ENCODE measurements around the gene KLHDC9. TPM values are rescaled to one million over a fixed set of nuclear protein-coding genes. Genes with fewer than 3 reads are reported as not detected.

KLHDC9 gene
- total and polyA plus RNA-seq, 2 of the 13 experiments (the other 11 are each of a cell fraction or from before 2014, with no cell fraction given), result 2.9 TPM

DNA sequence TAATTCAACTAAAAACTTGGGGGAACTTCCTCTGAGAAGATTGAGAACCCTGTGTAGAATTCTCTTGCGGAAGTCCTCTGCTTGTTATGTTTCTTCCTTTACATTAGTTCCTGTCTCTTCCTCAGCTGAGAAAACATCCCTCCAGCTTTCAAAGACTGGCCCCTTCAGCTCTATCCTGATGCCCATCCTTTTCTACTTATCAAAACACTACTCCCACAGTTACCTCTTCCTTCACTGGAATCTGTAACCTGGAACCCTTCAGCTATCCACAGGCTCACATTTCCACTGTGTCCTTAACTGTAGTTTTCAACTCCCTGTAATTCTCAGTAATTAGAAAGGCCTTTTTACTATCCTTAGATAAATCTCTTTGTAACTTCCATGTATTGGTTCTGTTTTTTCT, 40.3 kb downstream of the KLHDC9 start (continued):
- TF ChIP-seq, protein P1, sequence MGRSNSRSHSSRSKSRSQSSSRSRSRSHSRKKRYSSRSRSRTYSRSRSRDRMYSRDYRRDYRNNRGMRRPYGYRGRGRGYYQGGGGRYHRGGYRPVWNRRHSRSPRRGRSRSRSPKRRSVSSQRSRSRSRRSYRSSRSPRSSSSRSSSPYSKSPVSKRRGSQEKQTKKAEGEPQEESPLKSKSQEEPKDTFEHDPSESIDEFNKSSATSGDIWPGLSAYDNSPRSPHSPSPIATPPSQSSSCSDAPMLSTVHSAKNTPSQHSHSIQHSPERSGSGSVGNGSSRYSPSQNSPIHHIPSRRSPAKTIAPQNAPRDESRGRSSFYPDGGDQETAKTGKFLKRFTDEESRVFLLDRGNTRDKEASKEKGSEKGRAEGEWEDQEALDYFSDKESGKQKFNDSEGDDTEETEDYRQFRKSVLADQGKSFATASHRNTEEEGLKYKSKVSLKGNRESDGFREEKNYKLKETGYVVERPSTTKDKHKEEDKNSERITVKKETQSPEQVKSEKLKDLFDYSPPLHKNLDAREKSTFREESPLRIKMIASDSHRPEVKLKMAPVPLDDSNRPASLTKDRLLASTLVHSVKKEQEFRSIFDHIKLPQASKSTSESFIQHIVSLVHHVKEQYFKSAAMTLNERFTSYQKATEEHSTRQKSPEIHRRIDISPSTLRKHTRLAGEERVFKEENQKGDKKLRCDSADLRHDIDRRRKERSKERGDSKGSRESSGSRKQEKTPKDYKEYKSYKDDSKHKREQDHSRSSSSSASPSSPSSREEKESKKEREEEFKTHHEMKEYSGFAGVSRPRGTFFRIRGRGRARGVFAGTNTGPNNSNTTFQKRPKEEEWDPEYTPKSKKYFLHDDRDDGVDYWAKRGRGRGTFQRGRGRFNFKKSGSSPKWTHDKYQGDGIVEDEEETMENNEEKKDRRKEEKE (IDR thresholded peaks at IDR 0.05), result no peak
- TF ChIP-seq ZNF614 (CRISPR knock-in tag; IDR thresholded peaks at IDR 0.05; ENCODE audit: borderline replicate concordance), result no peak
- no peak for TF ChIP-seq NCOR1 (IDR thresholded peaks at IDR 0.05; ENCODE audit: borderline replicate concordance, low read length)
- no peak for TF ChIP-seq SP1 (IDR thresholded peaks at IDR 0.05)
- no peak for TF ChIP-seq SP1 (CRISPR knock-in tag; IDR thresholded peaks at IDR 0.05)

DNA sequence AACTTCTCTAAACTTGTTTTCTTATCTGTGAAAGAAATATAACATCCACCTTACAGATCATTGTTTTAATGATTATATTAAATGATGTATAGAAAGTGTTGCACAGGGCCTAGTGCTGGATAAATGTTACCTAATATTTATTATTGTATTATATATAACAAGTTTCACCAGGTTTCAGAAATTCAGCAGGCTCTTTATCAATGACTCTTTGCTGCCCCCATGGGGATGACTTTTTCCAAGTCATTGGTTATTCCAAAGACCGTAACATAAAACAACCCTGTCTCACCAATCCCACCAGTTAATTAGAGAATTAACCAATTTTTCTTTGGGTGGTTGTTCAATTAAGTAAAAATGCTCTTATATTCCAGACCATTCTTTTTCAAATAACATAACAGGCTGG, 41.6 kb downstream of the KLHDC9 start:
- no peak overlapping the region for H3K27ac ChIP-seq (ENCODE audit: extremely low read length, insufficient read depth, low read length)
- no peaks in the 10 kb centered on the region for H3K27me3 ChIP-seq (ENCODE audit: control insufficient read depth in 1 of 2, insufficient read depth in 2 of 2, low read length in 2 of 2)
- DNase-seq (ENCODE audit: low spot score) (peak; percentile 56), FAIRE-seq (peak; percentile 28), ATAC-seq (peak; percentile 54)
- no peaks in the 10 kb centered on the region for H3K9me3 ChIP-seq (ENCODE audit: low read length)
- intact Hi-C loops (cut with micrococcal nuclease; ENCODE audit: unreplicated experiment), result loop anchor here (1.0 to 10.0 kb wide), 3 partner anchors 43 to 145 kb away; no protein-coding TSS in a partner anchor
- H3K79me2 ChIP-seq (ENCODE audit: insufficient read depth, low read length), result no peaks in the 10 kb centered on the region
- no TSS peak for BruUV-seq (replicated peaks)
- H3K9ac ChIP-seq (ENCODE audit: insufficient read depth, low read depth, low read length), result no peak overlapping the region
- no peaks in the 10 kb centered on the region for H4K20me1 ChIP-seq (ENCODE audit: insufficient read depth, low read length)
- ChIA-PET POLR2A (interaction anchor here (0.9 kb wide), 1 partner anchor 14 kb away, joined by 4 read pairs; the partner anchor contains the start of gene UFC1), CTCF (ENCODE audit: low intra/inter-chr PET ratio, low total read pairs) (interaction anchor here (0.8 to 1.3 kb wide), 3 partner anchors 42 to 97 kb away, joined by 3 to 8 read pairs (median 4); partner anchors contain the start of gene KLHDC9)
- no peaks in the 10 kb centered on the region for H3K4me1 ChIP-seq (ENCODE audit: insufficient read depth, low read length)
- no peaks in the 10 kb centered on the region for H3K36me3 ChIP-seq (replicated peaks in 1 of 2; ENCODE audit: control insufficient read depth in 1 of 2, insufficient read depth in 2 of 2, low read length in 2 of 2)
- H3K4me2 ChIP-seq (ENCODE audit: low read depth, low read length), result no peak overlapping the region
- 90% methylated on average over 1 of the region's 1 CpG for WGBS (ENCODE audit: low lambda C conversion rate)
- H3K4me3 ChIP-seq (replicated peaks in 1 of 3; ENCODE audit: insufficient read depth in 1 of 3, low read depth in 2 of 3, low read length in 3 of 3), result no peak overlapping the region
- in situ Hi-C loops (cut with HindIII; ENCODE audit: extremely low pct_ligation_motif_present, low pct_unique_long_range_greater_than_20kb), result no loop called here
- H2AFZ ChIP-seq (ENCODE audit: low read length), result no peak overlapping the region
- TF ChIP-seq XBP1 (CRISPR knock-in tag; IDR thresholded peaks at IDR 0.05) (no peak), NONO (IDR thresholded peaks at IDR 0.05) (no peak), NONO (CRISPR knock-in tag; conservative IDR thresholded peaks at IDR 0.05) (no peak), ZFP1 (CRISPR knock-in tag; IDR thresholded peaks at IDR 0.05) (no peak), ESRRA (CRISPR knock-in tag; IDR thresholded peaks at IDR 0.05; ENCODE audit: low read depth) (no peak), JARID2 (CRISPR knock-in tag; IDR thresholded peaks at IDR 0.05; ENCODE audit: insufficient replicate concordance) (no peak), SMC3 (IDR thresholded peaks at IDR 0.05; ENCODE audit: low read length) (peak; percentile 28; the same call in 1 of the 2 replicates), EZH2 (conservative IDR thresholded peaks at IDR 0.05; ENCODE audit: low read depth, low read length) (no peak), ZNF337 (CRISPR knock-in tag; IDR thresholded peaks at IDR 0.05; ENCODE audit: borderline replicate concordance, low read depth) (no peak), STAG1 (CRISPR knock-in tag; IDR thresholded peaks at IDR 0.05) (peak; percentile 60), SMAD3 (CRISPR knock-in tag; IDR thresholded peaks at IDR 0.05) (no peak)
- TF ChIP-seq, protein P2, sequence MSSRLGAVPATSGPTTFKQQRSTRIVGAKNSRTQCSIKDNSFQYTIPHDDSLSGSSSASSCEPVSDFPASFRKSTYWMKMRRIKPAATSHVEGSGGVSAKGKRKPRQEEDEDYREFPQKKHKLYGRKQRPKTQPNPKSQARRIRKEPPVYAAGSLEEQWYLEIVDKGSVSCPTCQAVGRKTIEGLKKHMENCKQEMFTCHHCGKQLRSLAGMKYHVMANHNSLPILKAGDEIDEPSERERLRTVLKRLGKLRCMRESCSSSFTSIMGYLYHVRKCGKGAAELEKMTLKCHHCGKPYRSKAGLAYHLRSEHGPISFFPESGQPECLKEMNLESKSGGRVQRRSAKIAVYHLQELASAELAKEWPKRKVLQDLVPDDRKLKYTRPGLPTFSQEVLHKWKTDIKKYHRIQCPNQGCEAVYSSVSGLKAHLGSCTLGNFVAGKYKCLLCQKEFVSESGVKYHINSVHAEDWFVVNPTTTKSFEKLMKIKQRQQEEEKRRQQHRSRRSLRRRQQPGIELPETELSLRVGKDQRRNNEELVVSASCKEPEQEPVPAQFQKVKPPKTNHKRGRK (CRISPR knock-in tag; IDR thresholded peaks at IDR 0.05), result no peak
- TF ChIP-seq, protein P3, sequence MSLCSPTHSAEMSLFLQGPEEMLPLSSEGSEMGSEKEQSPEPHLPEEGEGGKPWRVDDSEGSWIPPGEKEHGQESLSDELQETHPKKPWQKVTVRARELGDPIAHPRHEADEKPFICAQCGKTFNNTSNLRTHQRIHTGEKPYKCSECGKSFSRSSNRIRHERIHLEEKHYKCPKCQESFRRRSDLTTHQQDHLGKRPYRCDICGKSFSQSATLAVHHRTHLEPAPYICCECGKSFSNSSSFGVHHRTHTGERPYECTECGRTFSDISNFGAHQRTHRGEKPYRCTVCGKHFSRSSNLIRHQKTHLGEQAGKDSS (CRISPR knock-in tag; IDR thresholded peaks at IDR 0.05; ENCODE audit: borderline replicate concordance, low read depth), result no peak
- TF ChIP-seq, protein P4, sequence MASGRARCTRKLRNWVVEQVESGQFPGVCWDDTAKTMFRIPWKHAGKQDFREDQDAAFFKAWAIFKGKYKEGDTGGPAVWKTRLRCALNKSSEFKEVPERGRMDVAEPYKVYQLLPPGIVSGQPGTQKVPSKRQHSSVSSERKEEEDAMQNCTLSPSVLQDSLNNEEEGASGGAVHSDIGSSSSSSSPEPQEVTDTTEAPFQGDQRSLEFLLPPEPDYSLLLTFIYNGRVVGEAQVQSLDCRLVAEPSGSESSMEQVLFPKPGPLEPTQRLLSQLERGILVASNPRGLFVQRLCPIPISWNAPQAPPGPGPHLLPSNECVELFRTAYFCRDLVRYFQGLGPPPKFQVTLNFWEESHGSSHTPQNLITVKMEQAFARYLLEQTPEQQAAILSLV (CRISPR knock-in tag; IDR thresholded peaks at IDR 0.05; ENCODE audit: borderline replicate concordance), result no peak

All from HepG2 (cell line).